GM12892 (cell line): ENCODE data around the gene THBD.

Experiments used
- POLR2A ChIP-seq: IDR thresholded peaks from 2 replicates; pipeline ENCODE4 v1.6.1; 2011; ENCODE audit warnings: low read depth, low read length, control low read depth
- POLR2AphosphoS5 ChIP-seq: IDR thresholded peaks from 2 replicates; pipeline ENCODE4 v1.6.1; 2011; ENCODE audit warnings: low read depth, low read length, control low read depth

DNA sequence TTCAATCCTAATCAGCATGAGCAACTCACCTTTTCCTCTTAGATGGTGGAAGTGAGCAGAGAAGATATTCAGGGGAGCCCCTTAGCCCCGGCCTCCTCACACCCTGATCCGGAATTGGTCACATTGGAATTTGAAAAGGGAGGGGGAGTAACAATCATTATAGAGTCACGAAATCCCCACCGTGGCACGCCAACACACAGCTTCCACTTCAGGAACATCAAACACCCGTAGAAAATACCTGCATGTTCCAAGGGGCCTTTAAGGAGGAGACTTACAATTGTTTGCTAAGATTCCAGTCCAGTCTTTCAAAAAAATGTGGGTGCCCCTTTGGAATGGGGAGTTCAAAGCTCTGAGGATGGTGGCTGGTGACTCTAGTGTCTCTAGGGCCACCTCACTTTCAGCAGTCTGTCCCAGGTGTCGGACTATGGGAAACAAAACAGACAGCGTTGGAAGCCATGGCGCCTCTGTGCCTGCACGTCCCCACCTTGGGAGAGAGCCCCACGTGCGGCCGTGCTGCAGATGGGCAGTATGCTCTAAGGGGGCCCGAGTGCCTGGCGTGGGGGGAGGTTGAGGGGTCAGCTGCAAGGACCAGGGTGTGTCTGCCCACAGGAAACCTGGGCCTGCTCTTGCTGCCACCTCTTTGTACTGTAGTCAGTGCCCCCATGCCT, 34.2 kb upstream of the THBD start:
- no peak for TF ChIP-seq POLR2A
- TF ChIP-seq POLR2AphosphoS5, result no peak
